HEK293 (cell line): ENCODE data around the gene B4GALT1.

Experiments used
- CTCF ChIP-seq: fragments of 450-650 bp; formaldehyde crosslinking; IDR thresholded peaks from 2 replicates; pipeline ENCODE4 v1.5.1; 2016; ENCODE audit warnings: missing biosample characterization, missing genetic modification characterization
- TCF7L2 ChIP-seq: IDR thresholded peaks from 2 replicates; pipeline ENCODE4 v1.6.1; 2011; ENCODE audit warnings: low read depth, mild to moderate bottlenecking, inconsistent platforms, low read length, moderate library complexity, borderline replicate concordance
- ZBTB7A ChIP-seq: fragments of 450-650 bp; formaldehyde crosslinking; IDR thresholded peaks from 2 replicates; pipeline ENCODE4 v1.5.1; 2016; ENCODE audit warnings: low read depth, missing biosample characterization, missing genetic modification characterization
- ZNF239 ChIP-seq: fragments of 450-650 bp; formaldehyde crosslinking; IDR thresholded peaks from 2 replicates; pipeline ENCODE4 v1.5.1; 2016; ENCODE audit warnings: missing biosample characterization, missing genetic modification characterization
- ZNF311 ChIP-seq: fragments of 450-650 bp; formaldehyde crosslinking; IDR thresholded peaks from 2 replicates; pipeline ENCODE4 v1.5.1; 2017; ENCODE audit warnings: missing biosample characterization, missing genetic modification characterization, borderline replicate concordance
- ZNF416 ChIP-seq: fragments of 450-650 bp; formaldehyde crosslinking; IDR thresholded peaks from 2 replicates; pipeline ENCODE4 v1.5.1; 2016; ENCODE audit warnings: missing biosample characterization, missing genetic modification characterization
- ZNF580 ChIP-seq: fragments of 450-650 bp; formaldehyde crosslinking; IDR thresholded peaks from 2 replicates; pipeline ENCODE4 v1.5.1; 2016; ENCODE audit warnings: missing biosample characterization, missing genetic modification characterization
- ZNF768 ChIP-seq: fragments of 450-650 bp; formaldehyde crosslinking; IDR thresholded peaks from 2 replicates; pipeline ENCODE4 v1.5.1; 2018; ENCODE audit warnings: missing biosample characterization, mild to moderate bottlenecking, missing genetic modification characterization
- ZNF785 ChIP-seq: fragments of 450-650 bp; formaldehyde crosslinking; IDR thresholded peaks from 2 replicates; pipeline ENCODE4 v1.5.1; 2016; ENCODE audit warnings: missing biosample characterization, missing genetic modification characterization

GRCh38 chr9:33190021-33190705, 23.0 kb upstream of the B4GALT1 start:
- TF ChIP-seq ZNF768 (tag by site-specific recombination) (no peak), ZNF785 (tag by site-specific recombination) (no peak), CTCF (tag by site-specific recombination) (no peak), ZNF416 (tag by site-specific recombination) (no peak), ZNF239 (tag by site-specific recombination) (no peak), ZNF580 (tag by site-specific recombination) (no peak), ZNF311 (no peak), TCF7L2 (no peak), ZBTB7A (tag by site-specific recombination) (no peak)
